Measurements from ENCODE around the gene CYB561D1.
A peak's percentile ranks its signal among the peaks of the same experiment; 100 is the strongest.

CYB561D1 gene

DNA sequence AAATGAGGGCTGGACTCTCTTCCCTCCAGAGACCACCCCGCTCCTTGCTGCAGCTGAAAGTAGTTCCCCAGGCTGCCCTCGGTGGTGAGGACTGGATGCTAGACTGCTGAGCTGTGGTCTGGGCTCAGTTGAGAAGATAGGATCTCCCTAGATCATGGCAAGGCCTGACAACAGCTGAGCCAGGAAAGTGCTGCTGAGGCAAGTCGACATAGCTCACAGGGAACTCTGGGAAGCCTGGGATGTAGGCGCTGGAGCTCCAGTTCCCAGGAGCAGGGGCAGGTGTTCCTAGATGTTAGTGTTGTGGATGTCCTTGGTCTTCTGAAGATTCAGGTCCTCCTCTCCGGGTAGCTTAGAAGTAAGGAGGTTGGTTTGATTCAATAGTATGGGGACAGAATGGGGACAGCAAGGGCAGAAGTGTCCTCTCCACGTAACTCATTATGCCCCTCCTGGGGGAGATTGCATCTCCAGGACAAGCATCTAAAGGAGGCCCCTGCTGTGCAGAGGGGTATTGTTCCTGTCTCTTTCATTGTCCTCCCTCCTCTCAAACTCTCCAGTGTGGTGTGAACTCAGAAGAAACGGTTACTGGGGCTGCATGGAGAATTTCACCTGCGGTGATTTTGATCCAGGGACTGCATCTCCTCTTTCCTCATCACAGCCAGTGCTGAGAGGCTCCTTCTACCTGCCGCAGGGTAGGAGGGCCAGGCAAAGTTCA is 3.7 kb downstream of the CYB561D1 start:
- Mint-ChIP-seq H3K4me1 (peaks cover 76% of the 10 kb centered on the region), H3K27ac (ENCODE audit: low read depth) (no peak overlapping the region), H3K27me3 (no peaks in the 10 kb centered on the region), H3K4me3 (peak overlapping the region; percentile 29), H3K9me3 (no peaks in the 10 kb centered on the region), H3K36me3 (ENCODE audit: insufficient read depth) (peaks cover 18% of the 10 kb centered on the region)
- no peak for ATAC-seq (replicated peaks; ENCODE audit: extremely low read depth, poor library complexity, severe bottlenecking)
- no peak for DNase-seq (ENCODE audit: low spot score in 2 of 2)

DNA sequence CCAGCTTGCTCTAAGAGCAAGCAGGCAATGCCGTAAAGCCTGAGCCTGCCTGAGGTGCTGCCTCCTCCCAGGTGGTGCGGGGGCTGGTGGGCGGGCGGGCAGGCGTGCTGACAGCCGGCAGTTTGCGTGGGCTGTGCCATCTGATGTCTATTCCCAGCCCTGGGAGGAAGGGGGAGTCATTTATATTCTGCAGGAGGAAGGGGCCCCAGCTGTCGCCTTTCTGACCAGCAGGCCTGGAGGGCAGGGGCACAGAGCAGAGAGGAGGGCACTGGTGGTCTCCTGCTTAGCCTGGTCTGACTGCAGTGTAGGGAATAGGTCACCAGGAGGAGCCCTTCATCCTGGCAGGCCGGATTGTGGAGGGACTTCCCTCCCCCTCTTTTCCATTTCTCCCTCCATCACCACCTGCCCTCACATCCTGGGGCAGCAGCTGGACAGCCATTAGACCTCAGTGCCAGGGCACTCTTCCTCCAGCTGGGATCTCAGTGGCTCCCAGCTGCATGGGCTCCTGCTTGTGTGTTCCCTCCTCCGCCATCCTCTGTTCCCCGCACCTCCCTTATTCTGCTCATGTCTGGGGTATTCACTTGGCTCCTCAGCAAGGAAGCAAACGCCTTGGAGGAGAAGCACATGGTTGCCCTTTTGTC is 4.4 kb downstream of the CYB561D1 start:
- ATAC-seq (replicated peaks; ENCODE audit: extremely low read depth, poor library complexity, severe bottlenecking) (no peak), DNase-seq (ENCODE audit: low spot score in 2 of 2) (no peak)
- peaks cover 18% of the 10 kb centered on the region for H3K36me3 Mint-ChIP-seq (ENCODE audit: insufficient read depth)
- H3K27me3 Mint-ChIP-seq = no peaks in the 10 kb centered on the region
- no peaks in the 10 kb centered on the region for H3K9me3 Mint-ChIP-seq
- no peak overlapping the region for H3K27ac Mint-ChIP-seq (ENCODE audit: low read depth)
- H3K4me3 Mint-ChIP-seq = peak overlapping the region; percentile 29
- H3K4me1 Mint-ChIP-seq = peaks cover 81% of the 10 kb centered on the region

DNA sequence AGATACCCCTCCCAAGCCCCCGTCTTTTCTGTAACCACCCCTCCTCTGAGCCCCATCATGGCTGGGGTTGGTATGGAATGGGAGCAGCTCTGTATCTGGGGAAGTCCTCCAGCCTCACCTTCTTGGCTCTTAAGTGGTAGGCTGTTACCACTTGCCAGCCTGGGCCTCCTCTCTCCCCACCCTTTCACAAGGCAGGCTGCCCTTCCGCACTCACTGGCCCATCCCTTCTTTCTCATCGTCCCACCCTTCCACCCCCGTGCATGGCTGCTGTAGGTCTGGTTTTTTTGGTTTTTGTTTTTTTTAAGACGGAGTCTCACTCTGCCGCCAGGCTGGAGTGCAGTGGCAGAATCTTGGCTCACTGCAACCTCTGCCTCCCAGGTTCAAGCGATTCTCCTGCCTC is 5.2 kb downstream of the CYB561D1 start:
- Mint-ChIP-seq H3K27ac (ENCODE audit: low read depth) (no peak overlapping the region), H3K9me3 (no peaks in the 10 kb centered on the region), H3K27me3 (no peaks in the 10 kb centered on the region), H3K4me3 (peak overlapping the region; percentile 75), H3K36me3 (ENCODE audit: insufficient read depth) (peaks cover 16% of the 10 kb centered on the region), H3K4me1 (peaks cover 82% of the 10 kb centered on the region)
- DNase-seq (ENCODE audit: low spot score in 2 of 2) (no peak), ATAC-seq (replicated peaks; ENCODE audit: extremely low read depth, poor library complexity, severe bottlenecking) (no peak)

DNA sequence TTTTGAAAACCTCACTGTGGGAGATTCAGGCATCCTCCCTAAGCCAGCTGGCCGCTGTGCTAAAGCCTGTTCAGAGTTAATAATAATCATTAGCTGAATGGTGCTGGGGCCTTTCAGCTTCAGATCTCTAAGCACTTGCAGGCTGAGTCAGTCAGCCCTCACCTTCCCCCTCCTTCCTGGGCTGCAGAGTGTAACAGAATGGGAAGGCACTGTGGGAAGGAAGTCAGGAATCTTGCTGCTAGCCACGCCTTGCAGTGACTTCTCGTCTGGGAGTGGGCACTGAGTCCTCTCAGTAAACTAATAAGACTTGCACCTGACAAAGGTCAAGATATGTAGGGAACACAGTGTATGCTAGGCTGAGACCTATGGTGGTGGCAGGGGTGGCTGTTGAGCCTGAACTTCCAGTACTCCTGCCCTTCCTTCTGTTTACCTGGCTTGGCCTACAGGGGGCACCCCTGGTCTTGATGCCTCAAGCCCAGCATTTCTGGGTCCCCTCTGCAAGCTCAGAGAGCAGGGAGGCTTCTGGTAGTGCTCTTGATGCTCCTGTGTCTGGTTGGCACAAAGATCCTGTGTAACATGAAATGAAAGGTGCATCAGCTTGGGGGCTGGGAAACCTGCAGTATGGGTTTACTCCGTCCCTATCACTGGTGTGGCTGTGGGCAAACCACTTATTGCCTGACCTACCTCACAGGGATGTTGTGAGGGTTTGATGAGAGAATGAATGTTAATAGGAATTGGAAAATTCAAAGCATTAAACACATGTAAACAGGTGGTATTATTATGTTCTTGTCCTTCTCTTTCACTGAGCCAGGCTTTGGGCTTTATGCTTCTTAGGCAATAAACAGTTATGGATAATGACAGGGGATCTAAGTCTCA is 6.0 kb downstream of the CYB561D1 start:
- peak in 1 of 2 donors; percentile 28 for DNase-seq (ENCODE audit: low spot score in 2 of 2)
- no peaks in the 10 kb centered on the region for H3K27me3 Mint-ChIP-seq
- H3K9me3 Mint-ChIP-seq = no peaks in the 10 kb centered on the region
- H3K36me3 Mint-ChIP-seq (ENCODE audit: insufficient read depth) = peaks cover 12% of the 10 kb centered on the region
- H3K4me1 Mint-ChIP-seq = peaks cover 85% of the 10 kb centered on the region
- H3K27ac Mint-ChIP-seq (ENCODE audit: low read depth) = no peak overlapping the region
- ATAC-seq (replicated peaks; ENCODE audit: extremely low read depth, poor library complexity, severe bottlenecking) = no peak
- peak overlapping the region; percentile 75 for H3K4me3 Mint-ChIP-seq

- Mint-ChIP-seq H3K4me3 (peak overlapping the region; percentile 75), H3K27ac (ENCODE audit: low read depth) (peak overlapping the region; percentile 90), H3K9me3 (no peaks in the 10 kb centered on the region), H3K4me1 (peaks cover 85% of the 10 kb centered on the region), H3K27me3 (no peaks in the 10 kb centered on the region), H3K36me3 (ENCODE audit: insufficient read depth) (peaks cover 15% of the 10 kb centered on the region)
- ATAC-seq (replicated peaks; ENCODE audit: extremely low read depth, poor library complexity, severe bottlenecking) (no peak), DNase-seq (ENCODE audit: low spot score in 2 of 2) (no peak)
Measured at GRCh38 chr1:109500941-109501381, 7.1 kb downstream of the CYB561D1 start.

DNA sequence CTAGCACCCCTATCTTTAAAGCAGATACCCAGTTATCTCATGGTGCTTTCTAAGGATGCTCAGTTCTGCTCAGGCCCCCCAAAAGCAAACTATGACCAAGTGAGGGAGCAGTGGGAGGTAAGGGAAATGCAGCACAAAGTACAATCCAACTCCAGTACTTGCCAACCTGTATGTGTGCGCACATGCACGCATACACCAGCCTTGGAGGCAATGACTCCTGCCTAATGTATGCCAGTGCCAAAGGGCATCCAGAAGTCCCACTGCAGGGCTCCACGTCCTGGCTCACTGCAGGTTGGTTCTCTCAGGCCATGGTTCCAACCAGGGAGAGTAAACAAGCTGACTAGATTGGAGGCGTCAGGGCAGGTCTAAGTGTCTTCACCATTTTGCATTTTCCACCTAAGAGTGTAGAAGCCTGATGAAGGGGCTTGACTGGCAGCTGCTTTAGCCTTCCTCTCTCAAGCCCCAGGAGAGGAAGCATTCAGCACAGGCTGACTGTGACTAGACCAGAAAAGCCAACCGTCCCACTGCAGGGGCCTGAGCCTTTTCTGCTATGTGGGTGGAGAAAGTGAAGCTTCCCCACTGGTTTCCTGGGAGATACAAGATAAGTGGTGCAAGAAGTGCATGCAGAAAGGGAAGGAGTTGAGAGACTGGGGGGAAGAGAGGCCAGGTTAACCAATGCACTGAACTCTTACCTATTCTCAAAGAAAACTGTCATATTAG is 7.9 kb downstream of the CYB561D1 start:
- Mint-ChIP-seq H3K36me3 (ENCODE audit: insufficient read depth) (peaks cover 10% of the 10 kb centered on the region), H3K27me3 (no peaks in the 10 kb centered on the region), H3K4me1 (peaks cover 82% of the 10 kb centered on the region), H3K4me3 (peak overlapping the region; percentile 75), H3K27ac (ENCODE audit: low read depth) (peak overlapping the region; percentile 90), H3K9me3 (no peaks in the 10 kb centered on the region)
- DNase-seq (ENCODE audit: low spot score in 2 of 2) = no peak
- peak; percentile 3 for ATAC-seq (replicated peaks; ENCODE audit: extremely low read depth, poor library complexity, severe bottlenecking)

- peak; percentile 95 for ATAC-seq (replicated peaks; ENCODE audit: extremely low read depth, poor library complexity, severe bottlenecking)
- H3K4me1 Mint-ChIP-seq = peaks cover 87% of the 10 kb centered on the region
- no peaks in the 10 kb centered on the region for H3K27me3 Mint-ChIP-seq
- DNase-seq (ENCODE audit: low spot score in 2 of 2) = peak in 1 of 2 donors; percentile 52
- peak overlapping the region; percentile 90 for H3K27ac Mint-ChIP-seq (ENCODE audit: low read depth)
- H3K4me3 Mint-ChIP-seq = peak overlapping the region; percentile 75
- peaks cover 9% of the 10 kb centered on the region for H3K36me3 Mint-ChIP-seq (ENCODE audit: insufficient read depth)
- no peaks in the 10 kb centered on the region for H3K9me3 Mint-ChIP-seq
Measured at GRCh38 chr1:109502364-109502851, 8.5 kb downstream of the CYB561D1 start.

- Mint-ChIP-seq H3K4me1 (peaks cover 87% of the 10 kb centered on the region), H3K36me3 (ENCODE audit: insufficient read depth) (peaks cover 9% of the 10 kb centered on the region), H3K4me3 (peak overlapping the region; percentile 69), H3K27ac (ENCODE audit: low read depth) (peak overlapping the region; percentile 62), H3K9me3 (no peaks in the 10 kb centered on the region), H3K27me3 (no peaks in the 10 kb centered on the region)
- DNase-seq (ENCODE audit: low spot score in 2 of 2) (no peak), ATAC-seq (replicated peaks; ENCODE audit: extremely low read depth, poor library complexity, severe bottlenecking) (no peak)
Measured at GRCh38 chr1:109503935-109504334, 10.0 kb downstream of the CYB561D1 start.

GRCh38 chr1:109504974-109505373 is 11.1 kb downstream of the CYB561D1 start:
- Mint-ChIP-seq H3K27ac (ENCODE audit: low read depth) (no peak overlapping the region), H3K36me3 (ENCODE audit: insufficient read depth) (peaks cover 11% of the 10 kb centered on the region), H3K4me3 (peak overlapping the region; percentile 69), H3K9me3 (no peaks in the 10 kb centered on the region), H3K27me3 (no peaks in the 10 kb centered on the region), H3K4me1 (peaks cover 83% of the 10 kb centered on the region)
- no peak for DNase-seq (ENCODE audit: low spot score in 2 of 2)
- ATAC-seq (replicated peaks; ENCODE audit: extremely low read depth, poor library complexity, severe bottlenecking) = no peak

DNA sequence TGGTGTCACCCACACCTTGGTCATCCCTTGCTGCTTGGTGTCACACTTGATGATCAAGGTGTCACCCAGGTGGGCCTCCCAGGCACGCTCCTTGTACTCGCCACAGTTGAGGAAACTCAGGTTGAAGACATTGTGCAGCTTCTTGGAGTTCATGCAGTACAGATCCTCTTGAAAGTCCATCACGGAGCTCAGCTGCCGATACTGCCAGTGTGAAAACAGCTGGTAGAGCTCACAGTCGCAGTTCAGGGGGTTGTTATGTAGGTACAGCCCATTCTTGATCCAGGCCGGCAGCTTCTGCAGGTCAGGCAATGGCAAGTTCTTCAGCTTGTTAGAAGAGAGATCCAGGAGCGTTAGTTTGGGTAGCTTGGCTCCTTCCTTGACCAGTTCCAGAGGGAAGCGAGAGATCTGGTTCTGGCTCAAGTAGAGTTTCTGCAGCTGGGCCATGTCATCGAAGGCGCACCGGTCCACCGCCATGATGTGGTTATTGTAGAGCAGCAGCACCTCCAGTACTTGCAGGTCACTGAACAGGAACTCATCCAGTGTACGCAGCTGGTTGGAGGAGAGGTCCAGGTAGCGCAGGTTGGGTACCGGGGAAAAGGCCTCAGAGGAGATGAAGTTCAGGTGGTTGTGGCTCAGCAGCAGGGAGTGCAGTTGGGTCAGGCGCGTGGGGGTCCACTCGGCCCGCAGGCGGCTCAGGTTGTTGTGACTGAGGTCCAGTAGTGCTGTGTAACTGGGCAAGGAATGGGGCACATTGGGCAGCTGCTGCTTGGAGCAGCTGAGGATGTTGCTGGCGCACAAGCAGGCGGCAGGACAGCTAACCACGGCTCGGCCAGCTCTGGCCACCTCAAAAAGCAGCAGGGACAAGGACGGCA is 14.3 kb downstream of the CYB561D1 start:
- Mint-ChIP-seq H3K27me3 (no peaks in the 10 kb centered on the region), H3K27ac (ENCODE audit: low read depth) (peak overlapping the region; percentile 94), H3K4me1 (peaks cover 65% of the 10 kb centered on the region)

DNA sequence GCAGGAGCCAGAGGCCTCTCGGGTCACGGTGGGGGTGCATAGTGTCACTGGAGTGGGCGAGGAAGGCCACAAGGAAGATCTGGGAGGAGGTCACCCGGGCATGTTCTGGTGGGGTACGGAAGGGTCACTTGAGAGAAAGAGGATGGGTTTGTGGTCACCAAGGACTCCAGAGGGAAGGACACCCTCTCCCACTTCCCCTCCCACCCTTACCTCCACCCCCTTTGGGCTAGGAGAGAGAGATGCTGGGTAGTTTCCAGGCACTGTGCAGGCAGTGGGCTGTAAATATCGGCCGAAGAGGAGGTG is 14.9 kb downstream of the CYB561D1 start:
- Mint-ChIP-seq H3K27me3 (no peaks in the 10 kb centered on the region), H3K27ac (ENCODE audit: low read depth) (peak overlapping the region; percentile 94), H3K36me3 (ENCODE audit: insufficient read depth) (peaks cover 11% of the 10 kb centered on the region), H3K9me3 (no peaks in the 10 kb centered on the region), H3K4me1 (peaks cover 64% of the 10 kb centered on the region), H3K4me3 (peak overlapping the region; percentile 93)
- ATAC-seq (replicated peaks; ENCODE audit: extremely low read depth, poor library complexity, severe bottlenecking) (no peak), DNase-seq (ENCODE audit: low spot score in 2 of 2) (no peak)

More for the DNA sequence above, 14.3 kb downstream of the CYB561D1 start:
- ATAC-seq (replicated peaks; ENCODE audit: extremely low read depth, poor library complexity, severe bottlenecking) (no peak), DNase-seq (ENCODE audit: low spot score in 2 of 2) (no peak)
- no peaks in the 10 kb centered on the region for H3K9me3 Mint-ChIP-seq
- H3K4me3 Mint-ChIP-seq = peak overlapping the region; percentile 93
- peaks cover 11% of the 10 kb centered on the region for H3K36me3 Mint-ChIP-seq (ENCODE audit: insufficient read depth)

Measured in central memory CD8-positive, alpha-beta T cell (primary cell).